NCI-H446 treated with DMSO at 0.1 percent for 48 hours (cell line): ENCODE data around the gene NANP.
"Not testable (repeated sequence)": the region's sequence is repeated elsewhere in the genome, so short reads cannot be mapped to it uniquely, and the experiment has no call there.

Source experiments
- DNase-seq: peaks from one replicate; lab custom pipeline; 2025; lab: John Stamatoyannopoulos, UW

Gene NANP

GRCh38 chr20:25606094-25606695 lies 17.6 kb downstream of the NANP start:
- no peak for DNase-seq

- DNase-seq = no peak
Measured at GRCh38 chr20:25605148-25605547, 18.7 kb downstream of the NANP start.

GRCh38 chr20:25604611-25605010 lies 19.2 kb downstream of the NANP start:
- no peak for DNase-seq

- DNase-seq = not testable (repeated sequence)
Measured at GRCh38 chr20:25602914-25603309, 20.9 kb downstream of the NANP start.

DNA sequence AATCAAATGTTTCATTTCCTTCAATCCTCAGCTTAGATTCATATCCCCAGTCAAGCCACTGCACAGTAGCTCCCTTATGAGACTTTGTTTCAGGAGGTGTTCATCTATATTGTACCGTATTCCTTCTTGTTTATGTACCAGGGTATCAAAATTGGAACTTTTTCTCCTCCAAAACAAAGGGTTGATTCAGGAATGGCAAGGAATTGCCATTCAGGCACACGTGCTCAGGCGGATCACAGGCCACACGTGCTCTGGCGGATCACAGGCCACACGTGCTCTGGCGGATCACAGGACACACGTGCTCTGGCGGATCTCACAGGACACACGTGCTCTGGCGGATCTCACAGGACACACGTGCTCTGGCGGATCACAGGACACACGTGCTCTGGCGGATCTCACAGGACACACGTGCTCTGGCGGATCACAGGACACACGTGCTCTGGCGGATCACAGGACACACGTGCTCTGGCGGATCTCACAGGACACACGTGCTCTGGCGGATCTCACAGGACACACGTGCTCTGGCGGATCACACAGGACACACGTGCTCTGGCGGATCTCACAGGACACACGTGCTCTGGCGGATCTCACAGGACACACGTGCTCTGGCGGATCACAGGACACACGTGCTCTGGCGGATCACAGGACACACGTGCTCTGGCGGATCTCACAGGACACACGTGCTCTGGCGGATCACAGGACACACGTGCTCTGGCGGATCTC lies 21.5 kb downstream of the NANP start:
- not testable (repeated sequence) for DNase-seq

- DNase-seq = no peak
Measured at GRCh38 chr20:25601659-25602058, 22.2 kb downstream of the NANP start.

DNA sequence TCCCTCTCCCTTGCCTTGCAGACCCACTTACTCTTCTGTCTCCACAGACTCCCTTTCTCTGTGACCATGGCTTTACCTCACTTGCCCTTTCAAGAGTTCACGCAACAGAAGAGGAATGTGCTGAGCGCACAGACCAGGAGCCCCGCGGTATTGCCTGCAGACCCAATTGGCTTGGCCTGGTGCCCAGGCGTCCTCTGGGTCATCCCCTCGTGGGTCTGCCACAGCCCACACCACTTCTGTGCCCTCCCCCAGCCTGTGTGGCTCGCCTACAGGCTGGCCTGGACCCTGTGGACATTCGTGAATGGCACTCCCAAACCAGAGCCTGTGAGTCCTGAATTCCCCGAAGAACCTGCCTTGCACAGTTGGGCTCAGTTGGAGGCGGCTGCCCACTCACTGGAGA lies 23.2 kb downstream of the NANP start:
- DNase-seq = no peak

DNA sequence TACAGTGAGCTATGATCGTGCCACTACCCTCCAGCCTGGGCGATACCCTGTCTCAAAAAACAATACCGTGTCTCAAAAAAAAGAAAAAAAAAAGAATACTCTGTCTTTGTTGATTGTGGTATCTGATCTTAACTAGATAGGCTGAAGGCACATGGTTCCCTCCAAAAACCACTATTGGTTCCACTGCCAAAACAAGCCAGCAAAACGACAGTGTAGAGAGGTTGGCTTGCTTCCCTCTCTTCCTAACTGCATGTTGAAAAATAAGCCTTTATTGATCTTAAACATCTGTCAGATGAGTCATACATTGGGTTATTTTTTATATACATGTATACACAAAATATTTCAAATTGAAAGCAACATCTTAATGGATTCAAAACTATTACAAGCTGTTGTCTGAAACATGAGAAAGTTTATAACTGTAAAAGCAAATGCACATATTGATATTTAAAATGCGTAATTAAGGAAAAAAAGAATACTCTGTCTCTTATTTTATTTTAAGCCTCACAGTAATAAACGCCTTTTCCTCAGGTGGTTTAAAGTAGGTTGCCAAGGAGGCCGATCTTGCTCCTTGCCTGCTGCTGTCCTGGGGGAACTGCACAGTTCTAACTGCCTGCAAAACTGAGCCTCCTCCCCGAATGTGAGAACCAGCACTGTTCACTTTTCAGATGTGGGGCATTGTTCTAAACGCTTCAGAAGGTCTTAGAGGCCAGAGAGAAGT lies 31.5 kb downstream of the NANP start:
- peak; percentile 42 for DNase-seq

DNA sequence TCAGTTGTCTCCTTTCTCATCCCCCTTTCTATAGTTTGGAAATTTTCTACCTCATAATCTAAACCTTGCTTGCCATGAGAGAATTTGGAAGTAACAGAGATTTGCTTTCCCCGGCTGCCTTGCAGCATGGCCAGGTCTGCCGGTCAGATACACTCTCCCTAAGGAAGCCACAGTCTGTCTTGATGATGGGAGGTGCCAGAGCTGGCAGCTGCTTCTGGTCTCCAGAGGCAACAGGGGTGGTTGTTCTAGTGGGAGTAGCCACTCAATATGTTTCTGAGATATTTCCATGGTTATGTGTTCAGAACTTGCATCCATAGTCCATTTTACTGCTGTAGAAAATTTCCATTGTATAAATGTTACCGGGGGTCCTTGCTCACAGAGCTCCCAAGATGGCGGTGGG lies 33.0 kb downstream of the NANP start:
- DNase-seq = not testable (repeated sequence)

- DNase-seq = no peak
Measured at GRCh38 chr20:25588491-25588890, 35.3 kb downstream of the NANP start.

DNA sequence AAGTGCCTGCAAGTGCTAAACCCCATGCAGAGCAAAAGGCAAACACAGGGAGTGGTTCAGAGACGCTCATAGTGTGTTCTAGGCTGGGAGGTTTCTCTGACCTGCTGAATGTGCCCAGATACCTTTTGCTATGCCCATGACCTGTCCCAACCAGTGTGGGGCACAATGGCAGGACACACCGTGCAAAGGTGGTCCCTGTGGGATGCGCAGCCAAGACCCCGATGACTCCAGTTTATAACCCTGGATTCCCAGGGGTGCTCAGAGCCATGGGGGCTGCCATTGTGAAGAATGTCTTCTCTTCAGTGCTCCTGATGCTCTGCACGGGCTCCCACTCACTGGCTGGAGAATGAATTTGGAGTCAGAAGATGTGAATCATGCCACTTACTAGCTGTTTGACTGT lies 36.3 kb downstream of the NANP start:
- no peak for DNase-seq

DNA sequence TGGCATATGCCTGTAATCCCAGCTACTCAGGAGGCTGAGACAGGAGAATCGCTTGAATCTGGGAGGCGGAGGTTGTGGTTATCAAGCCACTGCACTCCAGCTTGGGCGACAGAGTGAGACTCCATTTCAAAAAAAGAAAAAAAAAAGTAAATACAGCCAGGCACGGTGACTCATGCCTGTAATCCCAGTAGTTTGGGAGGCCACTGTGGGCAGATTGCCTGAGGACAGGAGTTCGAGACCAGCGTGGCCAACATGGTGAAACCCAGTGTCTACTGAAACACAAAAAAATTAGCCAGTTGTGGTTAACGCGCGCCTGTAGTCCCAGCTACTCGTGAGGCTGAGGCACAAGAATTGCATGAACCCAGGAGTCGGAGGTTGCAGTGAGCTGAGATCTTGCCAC lies 36.9 kb downstream of the NANP start:
- DNase-seq = no peak

DNA sequence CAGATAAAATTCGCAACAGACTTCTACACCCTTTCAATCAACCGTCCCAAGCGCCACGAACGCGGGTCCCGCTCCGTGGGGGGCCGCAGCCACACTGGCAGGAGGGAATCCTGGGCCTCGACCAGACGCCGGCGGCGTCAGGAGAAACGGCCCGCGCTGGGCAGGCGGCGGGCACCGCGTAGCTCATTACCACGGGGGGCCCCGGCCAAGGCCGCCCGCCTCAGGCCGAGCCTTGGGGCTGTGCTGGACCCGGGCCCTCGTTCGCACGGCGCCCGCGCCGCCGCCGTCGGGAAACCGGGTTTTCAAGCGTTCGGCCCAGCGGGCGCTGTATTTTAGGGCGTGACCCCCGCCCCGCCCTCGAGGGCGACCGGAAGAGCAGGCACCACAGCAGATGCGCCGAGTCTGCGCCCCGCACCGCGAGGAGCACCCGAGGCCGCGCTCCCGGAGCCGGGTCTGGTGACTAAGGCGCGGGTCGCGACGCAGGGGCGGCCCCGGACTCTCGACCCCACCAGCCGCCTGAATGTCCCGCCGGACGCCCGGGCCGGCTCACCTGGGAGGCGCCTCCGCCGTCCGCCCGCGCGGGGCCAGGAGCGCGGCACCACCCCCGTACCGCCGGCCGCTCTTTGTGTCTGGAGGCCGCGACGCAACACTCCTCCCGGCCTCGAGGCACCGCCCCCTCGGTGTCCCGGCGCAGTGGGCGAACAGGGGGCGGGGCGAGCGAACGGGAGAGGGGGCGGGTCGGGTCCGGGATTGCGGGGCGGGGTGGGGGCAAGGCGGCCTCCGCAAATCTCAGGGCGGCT lies 38.7 kb downstream of the NANP start, which contains the start of gene NINL:
TSS of gene NINL (minus strand) at position 627 of the 800 bp plus-strand sequence. CDS start 58,944 bp downstream, outside the sequence.
- no peak for DNase-seq

- not testable (repeated sequence) for DNase-seq
Measured at GRCh38 chr20:25583607-25584006, 40.2 kb downstream of the NANP start.

GRCh38 chr20:25580711-25581110 lies 43.1 kb downstream of the NANP start:
- DNase-seq = no peak

DNA sequence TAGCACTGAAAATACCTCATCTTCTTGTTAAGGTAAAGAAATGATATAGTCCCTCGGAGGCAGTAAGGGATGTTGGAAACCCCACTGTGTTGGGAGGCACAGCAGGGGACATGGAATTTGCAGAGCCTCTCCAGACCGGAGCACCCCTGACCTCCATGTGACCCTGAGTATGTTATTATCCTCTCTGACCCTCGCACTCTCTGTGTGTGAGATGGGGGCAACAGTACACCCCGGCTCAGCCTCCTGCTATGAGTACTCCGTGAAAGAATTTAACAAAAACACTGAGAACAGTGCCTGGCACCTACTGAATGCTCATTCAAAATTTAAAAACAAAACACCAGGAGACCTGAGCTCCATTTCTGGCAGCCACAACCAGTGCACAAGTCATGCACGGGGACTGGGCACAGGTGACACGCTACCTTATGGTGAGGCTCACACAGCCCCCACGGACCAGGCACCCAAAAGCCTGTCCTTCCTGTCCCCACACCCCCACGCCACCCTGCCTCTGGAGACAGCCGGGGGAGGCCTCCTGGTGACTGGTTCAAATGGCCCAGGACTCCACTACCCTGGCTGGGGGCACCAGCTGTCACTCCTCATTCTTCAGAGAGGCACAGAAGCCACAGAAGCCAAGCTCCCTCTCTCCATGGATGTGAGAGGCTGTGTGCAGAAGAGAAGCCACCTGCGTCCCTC lies 44.6 kb downstream of the NANP start:
- DNase-seq = no peak

- no peak for DNase-seq
Measured at GRCh38 chr20:25576783-25577530, 46.9 kb downstream of the NANP start.

- DNase-seq = no peak
Measured at GRCh38 chr20:25574411-25574810, 49.4 kb downstream of the NANP start.

DNA sequence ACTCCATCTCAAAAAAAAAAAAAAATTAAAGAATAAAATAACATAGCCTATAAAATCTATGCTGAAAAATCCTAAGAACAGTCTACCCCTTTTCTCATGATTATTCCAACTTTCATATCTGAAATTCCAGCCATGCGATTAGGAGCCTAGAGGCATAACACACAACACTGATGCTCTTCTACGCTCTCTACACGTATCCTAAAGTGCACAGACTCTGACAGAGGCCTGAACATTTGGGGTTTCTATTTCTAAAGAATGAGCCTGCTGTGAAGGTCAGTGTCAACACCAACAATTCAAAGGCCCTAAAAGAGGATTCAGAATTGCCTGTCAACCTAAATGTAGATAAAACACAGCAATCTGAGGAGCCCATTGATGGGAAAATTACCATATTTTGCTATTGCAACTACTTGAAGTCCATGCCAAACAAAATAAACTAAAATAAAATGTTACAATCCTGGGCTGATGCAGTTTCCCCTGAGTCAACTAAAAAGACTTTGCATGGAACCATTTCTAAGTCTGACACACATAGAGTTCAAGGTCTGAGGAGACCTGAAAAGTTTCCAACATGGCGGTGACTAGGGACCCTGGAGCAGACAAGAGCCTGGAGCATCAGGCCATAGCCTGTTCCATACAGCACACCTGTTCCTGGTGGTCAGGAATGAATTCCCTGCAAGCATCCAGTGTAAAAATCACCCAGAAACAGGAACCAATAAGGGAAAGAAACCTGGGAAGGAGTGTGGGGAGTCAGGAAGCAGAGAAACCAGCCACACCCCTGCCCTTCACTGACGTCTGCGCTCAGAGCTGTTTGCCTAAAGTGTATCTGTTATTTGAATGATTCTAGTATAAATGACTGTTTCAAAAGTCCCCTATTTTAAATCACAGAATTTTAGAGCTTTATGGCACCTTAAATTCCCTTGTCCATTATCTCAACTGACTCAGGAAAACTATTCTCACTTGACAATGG lies 50.2 kb downstream of the NANP start:
- DNase-seq = no peak

GRCh38 chr20:25571817-25572216 lies 52.0 kb downstream of the NANP start:
- no peak for DNase-seq
